TTC549 (cell line): Measurements from ENCODE around the gene UBD.

ENCODE experiments used
- FAIRE-seq: peaks from 2 replicates; lab custom pipeline; 2012; peaks lifted over from hg19 to GRCh38; lab: Jason Lieb, UNC

UBD gene

DNA sequence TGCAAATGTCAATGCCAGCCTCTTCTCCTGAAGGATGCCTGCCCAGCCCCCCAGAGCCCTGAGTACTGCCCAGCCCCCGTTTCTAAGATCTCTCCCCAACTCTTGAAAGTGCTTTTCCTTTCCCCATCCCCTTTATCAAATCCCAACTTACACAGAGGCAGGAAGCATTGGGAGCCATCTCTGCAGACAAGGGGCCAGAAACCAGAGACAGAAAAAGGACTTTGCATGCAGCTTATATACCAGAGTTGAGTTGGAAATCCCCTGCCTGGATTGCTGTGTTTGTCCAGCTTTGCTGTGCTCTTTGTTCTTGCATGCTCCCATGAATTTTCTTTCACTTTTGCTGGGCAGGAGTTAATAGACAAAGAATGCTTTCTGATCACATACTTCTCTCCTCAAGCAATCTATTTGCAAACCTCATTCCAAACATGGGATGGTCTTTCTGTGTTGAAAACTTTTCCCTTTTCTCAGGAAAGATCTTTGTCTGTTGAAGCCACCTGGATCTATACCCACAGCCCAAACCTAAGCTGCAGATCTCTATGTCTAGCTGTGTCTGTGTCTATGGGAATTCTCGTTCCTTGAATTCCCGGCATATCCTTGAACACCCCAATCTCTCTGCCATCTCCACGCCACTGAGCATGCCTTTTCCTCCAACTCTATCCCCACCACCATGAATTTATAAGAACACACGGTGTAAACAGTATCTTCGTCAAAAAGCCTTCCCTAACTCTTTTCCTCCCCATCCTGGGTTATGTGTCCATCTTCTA is at the start of gene UBD:
TSS of gene UBD (minus strand) at position 209 of the 764 bp plus-strand sequence. CDS start at position 178, 31 bp downstream.
- no peak for FAIRE-seq

DNA sequence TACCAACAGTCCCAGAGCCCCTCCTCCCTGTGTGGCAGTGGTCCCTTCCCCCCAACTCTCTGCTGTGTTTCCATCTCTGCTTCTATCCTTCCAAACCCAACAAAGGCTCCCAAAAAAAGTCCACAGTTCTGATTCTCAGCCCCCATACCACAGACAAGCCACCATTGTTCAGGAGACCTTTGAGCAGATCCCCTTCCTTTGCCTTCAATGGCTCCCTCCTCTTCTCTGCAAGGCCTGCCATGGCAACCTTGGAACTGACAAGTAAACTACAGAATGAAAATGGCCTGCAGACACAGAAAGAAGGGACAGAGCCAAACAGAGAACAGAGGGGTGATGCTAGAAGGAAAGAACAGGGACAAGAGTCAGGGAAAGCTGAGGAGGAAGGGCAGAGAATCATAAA is 48.6 kb upstream of the UBD start:
- no peak for FAIRE-seq

DNA sequence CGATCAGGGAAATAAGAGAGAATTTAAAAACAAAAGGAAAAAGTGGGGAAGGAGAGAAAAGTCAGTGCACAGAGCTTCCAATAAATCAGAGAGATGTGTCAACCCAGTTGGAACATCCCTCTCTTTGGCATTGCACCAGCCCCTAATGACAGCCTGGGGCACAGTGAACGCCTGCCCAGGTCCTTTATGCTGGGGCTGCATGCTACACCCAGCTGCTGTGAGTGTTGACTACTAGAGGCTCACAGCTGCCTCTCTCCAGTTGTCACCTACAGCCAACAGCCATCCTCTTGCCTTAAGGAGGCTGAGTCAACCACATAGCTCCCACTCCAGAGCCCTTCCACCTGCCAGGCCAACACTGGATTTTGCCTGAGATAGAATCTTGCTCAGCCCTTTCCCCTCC is 44.4 kb upstream of the UBD start:
- FAIRE-seq = no peak

DNA sequence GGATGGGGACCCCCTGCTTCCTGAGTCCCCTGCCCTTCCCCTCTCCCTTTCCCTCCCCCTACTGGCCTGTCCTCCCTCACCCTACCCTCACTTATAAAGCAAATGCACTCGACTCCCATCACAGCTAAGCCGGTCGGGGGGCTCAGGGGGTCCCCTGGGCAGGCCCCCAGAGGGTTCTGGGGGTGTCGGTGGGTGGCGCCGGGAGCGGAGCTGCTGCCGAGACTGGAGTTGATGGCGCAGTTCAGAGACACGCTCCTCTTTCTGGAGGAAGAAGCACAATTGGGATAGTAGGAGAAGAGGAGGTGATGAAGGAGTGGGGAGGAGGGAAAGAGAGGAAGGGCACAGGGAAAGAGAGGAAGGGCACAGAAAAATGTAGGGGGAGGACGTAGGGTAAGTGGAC is 43.9 kb upstream of the UBD start:
- no peak for FAIRE-seq

DNA sequence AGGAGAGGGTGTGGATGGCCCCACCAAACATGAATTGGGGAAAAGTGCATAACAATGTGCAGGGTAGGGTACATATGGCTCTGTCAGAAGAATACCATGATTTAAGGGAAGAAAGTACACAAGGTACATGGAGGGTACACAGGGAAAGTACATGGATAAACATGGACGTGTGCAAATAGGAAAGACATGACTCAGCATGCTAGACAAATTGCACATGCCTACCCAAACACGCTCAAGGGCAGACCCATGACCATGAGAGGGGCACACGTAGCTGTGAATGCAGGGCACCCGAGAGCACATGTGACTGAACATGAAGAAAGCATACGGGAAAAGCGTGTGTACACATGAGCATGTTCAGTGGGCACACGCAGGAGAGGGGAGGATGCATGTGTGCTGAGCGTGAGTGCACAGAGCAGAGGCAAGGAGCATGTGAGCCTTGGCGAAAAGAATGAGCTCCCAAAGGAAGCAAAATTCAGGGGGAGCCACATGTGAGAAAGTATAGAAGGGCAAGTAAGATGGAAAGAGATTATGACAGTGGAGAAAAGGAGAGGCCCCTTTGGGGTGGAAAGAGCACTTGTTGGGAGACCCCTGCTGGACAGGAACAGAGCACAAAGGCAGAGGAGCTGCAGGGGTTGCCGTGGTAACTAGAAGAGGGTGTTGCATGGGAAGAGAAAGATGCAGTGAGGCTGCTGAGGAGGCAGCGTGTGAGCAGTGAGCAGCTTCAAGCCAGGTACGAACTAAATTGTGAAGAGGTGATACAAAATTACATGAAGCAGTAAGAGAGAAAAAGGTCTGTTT is 43.2 kb upstream of the UBD start:
- no peak for FAIRE-seq

DNA sequence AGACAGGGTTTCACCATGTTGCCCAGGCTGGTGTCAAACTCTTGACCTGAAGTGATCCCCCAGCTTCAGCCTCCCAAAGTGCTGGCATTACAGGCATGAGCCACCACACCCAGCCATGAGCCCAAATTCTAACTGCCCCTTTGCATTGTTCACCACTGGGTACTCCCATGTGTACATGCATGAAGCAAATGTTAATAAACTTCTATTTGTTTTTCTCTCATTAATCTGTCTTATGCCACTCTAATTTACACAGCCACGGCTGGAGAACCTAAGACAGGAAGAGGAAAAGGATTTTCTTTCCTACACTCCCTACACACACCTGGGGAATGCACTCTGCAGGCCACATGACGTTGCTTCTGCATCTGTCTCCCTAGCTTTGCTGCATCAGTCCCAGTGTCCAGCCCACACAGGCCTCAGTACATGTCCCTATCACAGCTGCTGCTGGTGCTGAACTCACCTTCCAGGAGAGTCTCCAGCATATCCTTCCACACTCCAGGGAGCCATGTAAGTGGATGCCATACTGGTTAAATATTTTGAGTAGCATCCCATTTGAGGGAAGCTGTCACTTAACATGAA is 38.7 kb upstream of the UBD start:
- FAIRE-seq = no peak

DNA sequence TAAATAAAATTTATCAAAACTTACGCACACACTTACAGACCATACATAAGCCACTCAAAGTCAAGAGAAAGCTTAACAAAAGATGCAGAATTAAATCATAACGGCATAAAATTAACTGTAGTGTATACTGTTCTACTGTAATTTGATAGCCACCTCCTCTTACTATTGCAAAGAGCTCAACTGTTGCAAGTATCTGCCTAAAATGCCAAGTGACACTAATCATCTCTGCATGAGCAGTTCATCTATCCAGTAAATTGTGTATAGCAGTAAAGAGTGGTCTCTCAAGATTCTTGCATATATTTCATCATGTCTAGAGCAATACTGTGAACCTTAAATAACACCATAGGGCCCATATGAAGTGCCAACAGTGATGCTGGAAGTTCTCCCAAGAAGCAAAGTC is 37.7 kb upstream of the UBD start:
- FAIRE-seq = no peak

DNA sequence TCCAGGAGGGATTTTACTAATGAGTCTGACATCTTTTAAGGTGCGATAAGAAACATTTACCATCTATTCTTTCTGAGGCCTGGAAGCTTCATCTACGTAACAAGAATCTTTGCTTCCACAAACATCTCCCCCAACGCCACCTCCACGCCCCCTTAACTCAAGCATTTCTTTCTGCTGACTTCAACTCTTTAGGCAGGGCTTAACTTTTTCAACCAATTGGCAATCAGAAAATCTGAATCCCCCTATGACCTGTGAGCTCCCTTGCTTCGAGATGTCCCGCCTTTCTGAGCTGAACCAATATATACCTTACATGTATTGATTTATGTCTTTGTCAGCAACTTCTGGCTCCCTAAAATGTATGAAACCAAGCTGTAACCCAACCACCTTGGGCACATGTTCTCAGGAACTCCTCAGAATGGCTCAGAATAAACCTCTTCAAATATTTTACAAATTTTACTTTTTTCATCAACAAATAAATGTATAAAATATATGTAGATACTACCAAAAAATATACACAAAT is 36.9 kb upstream of the UBD start:
- no peak for FAIRE-seq

DNA sequence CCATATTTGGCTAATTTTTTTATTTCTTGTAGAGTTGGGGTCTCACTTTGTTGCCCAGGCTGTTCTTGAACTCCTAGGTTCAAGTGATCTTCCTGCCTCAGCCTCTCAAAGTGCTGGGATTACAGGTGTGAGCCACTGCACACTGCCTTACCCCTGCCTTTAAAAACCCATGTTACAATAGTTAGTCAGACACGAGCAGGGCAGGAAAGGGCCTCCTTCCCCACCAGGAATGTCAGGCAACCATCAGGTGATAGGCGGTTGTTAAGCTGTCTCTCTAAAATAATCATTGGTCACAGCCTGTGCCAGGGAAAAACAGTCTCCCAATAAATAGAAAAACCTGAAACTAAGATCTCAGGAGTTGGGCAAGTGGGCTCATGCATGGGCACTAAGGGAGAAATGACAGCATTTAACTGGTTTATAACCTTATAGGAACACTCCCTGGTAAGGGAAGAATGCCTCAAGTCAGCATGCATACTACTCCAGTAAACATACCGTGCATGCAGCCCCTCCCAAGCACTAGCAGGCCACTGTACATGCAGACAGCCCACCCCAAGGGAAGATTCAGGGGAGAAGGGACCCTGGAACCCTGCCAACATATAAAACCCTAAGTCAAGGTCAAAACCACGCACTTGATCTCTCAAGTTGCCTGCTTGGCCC is 33.8 kb upstream of the UBD start:
- no peak for FAIRE-seq

DNA sequence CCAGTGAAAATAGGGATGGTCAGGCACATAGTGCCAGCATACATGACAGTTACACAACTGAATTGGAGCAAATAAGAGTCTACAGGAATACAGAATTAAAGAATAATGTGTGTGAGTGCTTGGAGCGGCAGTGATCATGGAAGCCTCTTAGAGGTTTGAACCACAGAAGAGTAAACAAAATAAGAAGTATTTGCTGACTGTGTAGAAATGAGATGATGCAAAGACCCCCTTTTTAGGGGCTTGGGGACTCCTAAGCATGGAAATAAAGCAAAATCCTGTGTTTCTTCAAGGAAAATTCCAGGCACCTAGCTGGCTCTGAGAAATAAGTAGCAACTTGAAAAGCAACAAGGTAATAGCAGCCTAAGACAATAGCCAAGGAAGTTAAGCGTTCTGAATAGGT is 32.1 kb upstream of the UBD start:
- no peak for FAIRE-seq

DNA sequence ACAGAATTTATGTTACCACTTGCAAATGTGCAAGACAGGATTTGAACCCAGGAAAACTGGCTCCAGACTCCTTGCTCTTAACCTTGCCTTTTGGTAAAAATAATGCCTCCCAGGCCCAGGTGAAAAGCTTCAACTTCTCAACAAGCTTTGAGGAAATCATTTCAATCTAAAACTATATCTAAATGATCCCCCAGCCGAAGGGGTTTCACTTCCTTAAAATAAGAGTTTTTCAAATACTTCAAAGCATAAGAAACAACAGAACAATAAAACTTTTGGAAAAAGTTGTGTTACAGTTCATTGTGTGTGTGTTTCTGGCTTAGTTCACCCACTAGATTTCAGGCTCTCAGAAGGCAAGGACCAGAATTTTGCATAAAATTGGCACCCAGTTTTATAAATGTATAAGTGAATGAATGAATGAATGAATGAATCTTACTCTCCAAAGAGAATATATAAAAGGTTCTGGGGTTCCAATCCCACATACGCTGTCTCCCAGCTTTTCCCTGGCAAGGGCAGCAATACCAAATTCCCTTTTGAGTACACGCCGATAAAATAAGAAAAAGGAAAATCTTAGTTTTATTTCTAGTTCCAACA is 30.8 kb upstream of the UBD start:
- FAIRE-seq = no peak

DNA sequence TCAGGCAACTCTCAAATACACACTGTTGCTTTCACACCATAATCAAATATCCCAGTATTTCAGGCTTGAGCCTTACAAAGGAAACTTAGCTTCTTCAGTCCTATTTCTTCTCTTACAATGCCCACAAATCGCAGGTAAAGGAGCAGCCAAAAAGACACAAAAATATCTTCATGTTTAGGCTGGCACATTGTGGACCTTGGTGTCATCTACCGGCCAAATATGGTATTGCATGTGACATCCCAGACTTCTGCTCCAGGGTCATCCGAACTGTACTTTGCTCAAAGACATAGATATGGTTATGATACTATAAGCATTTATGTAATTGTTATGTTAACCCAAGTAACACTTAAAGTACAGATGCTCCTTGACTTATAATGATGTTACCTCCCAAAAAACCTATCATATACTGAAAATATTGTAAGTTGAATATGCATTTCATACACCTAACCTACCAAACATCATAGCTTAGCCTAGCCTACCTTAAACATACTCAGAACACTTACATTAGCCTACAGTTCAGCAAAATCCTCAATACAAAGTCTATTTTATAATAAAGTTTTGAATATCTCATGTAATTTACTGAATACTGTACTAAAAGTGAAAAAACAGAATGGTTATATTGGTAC is 30.0 kb upstream of the UBD start:
- FAIRE-seq = peak; percentile 45

DNA sequence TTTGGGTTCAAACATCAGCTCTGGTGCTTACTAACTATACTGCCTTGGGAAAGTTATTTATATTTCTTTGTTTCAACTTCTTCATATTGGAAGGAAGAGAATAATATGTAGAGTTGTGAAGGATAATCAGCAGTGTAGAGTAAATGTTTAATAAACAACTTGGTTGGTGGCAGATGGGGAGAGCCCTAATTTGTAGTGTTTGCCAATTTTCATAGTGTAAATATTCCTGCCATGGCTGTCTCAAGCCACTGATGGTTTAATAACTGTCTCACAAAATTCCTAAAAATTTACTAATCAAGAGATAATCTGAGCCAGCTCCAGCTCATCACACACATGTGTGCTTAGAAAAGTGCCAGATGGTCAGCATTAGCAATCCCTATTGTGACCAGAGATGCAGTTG is 25.3 kb upstream of the UBD start, which contains the start of gene OR2H2:
TSS of gene OR2H2 (plus strand) at position 301 of the 400 bp plus-strand sequence. CDS start 2,824 bp downstream, outside the sequence.
- FAIRE-seq = no peak

DNA sequence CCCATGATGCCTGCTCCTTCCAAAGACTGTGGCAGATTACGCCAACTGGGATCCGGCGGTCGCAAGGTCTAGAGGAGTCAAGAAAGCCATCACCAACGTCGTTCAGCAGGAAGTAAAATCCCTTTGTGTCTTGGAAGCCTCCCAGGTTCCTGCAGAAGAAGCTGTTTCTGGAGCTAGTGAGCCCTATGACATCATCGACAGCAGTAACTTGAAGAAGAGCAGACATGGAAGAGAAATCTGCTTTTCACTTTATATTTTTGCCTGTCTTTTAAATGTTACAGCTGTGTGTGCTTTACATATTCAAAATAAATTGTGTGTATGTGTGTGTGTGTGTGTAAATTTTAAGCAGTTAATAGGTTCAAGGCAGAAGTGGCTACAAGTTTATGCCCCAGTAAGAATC is 18.0 kb upstream of the UBD start:
- FAIRE-seq = no peak

DNA sequence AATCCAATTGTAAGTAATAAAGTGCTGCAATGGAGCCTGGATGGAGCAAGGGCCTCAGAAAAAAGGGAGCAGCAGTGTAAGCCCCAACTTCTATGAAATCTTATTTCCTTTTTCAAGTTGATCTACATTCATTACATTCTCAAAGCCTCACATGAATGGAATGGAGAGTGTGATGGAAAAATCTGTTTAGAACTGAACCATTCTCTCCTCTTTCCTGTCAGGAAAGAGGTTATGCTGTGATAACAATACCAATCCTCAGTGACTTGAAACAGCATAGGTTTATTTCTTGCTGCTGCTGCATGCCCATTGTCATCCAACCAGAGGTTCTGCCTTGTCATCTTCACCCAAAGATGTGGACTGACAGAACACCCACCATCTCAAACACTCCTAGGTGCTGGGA is 16.5 kb upstream of the UBD start:
- FAIRE-seq = no peak

DNA sequence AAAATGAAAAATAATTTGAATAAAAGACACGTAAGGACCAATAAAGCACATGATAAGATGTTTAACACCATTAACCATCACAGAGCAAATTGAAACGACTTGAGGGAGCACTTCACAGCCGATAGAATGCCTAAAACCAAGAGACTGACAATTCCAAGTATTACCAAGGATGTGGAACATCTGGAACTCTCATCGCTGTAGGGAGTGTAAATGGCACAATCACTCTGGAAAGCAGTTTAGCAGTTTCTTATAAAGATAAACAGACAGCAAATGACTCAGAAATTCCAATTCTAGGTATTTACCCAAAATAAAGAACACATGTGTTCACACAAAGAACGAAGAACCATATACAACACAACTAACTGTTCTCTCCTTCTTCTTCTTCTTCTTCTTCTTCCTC is 8.5 kb upstream of the UBD start:
- no peak for FAIRE-seq

DNA sequence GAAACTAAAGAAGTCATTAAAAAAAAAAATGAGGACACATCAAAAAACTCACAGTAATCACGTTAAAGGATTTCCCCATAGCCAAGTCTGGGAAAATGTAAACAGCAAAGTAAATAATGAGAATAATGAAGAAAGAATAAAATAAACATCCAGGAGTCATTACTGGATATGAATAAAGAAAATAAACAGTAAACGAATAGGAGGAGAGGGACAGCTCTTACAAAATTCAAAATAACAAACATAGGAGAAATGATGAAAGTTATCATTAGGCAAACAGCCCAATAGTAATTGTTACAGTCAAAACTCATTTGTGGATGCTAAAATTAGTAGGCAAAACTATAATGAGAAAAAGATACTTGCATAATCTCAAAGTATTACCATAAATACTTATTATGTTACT is 8.0 kb upstream of the UBD start:
- no peak for FAIRE-seq

DNA sequence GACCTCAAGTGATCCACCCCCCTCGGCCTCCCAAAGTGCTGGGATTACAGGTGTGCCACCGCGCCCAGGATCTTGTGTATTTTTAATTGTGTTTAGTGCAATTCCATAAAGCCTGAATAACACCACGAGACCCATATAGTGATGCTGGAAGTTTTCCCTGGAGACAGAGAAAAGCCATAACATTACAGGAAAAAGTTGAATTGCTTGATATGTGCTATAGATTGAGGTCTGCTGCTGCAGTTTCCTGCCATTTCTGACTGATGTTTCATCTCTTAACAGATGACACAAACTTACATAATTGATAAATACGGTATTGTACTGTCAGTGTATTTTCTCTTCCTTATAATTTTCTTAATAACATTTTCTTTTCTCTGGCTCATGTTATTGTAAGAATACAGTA is 7.3 kb upstream of the UBD start:
- FAIRE-seq = no peak

DNA sequence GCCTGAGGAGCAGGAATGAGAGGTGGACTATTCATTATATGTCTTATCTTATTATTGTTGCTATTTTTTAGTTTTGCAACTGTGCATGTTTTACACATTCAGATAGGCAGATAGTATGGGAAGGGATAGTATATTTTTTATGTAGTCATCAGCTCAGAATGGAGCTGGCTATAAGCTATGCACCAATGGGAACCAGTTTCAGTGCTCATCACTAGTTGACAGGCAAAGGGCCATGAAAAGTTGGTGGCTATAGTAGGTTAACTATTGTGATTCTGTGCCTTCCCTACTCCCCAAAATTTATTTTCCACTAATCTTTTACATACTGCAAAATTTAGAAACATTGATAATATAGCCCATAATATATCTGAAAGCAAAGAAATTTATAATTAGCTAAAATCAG is 5.3 kb upstream of the UBD start:
- FAIRE-seq = no peak

DNA sequence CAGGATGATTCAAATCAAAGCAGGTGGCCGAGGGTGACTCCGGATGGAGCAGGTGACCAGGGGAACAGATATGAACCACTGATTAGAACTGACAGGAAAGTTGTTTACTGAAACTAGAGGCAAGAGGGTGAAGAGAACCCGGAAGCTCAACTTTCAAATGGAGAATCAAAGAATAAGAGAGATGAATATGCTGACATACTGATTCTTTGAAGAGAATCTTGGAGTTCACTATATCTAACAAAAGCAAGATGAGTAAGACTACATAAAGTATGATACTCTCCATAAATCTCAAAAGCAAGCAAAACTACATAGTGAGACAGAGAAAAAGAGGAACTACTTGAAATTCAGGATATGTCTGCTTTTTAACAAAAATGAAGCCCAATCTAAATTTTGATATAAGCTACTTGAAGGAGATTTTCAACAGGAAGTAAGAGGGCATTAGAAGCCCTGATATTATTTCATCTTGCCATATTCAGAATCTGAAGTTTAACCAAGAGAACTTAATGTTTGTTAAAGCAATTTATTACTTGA is 4.0 kb upstream of the UBD start:
- FAIRE-seq = no peak

DNA sequence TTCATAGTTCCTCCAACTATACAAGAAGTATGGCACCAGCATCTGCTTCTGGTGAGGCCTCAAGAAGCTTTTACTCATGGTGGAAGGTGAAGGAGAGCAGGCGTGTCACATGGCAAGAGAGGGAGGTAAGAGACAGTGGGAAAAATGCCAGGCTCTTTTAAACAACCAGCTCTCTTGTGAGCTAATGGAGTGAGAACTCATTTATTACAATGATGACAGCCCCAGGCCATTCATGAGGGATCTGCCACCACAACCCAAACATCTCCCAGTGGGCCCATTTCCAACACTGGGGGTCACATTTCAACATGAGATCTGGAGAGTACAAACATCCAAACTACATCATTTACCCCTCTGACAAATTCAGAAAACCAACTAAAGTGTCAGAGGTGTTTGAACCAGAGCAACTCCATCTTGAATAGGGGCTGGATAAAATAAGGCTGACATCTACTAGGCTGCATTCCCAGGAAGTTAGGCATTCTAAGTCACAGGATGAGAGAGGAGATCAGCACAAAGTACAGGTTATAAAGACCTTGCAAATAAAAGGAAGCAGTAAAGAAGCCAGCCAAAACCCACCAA is 2.2 kb upstream of the UBD start:
- no peak for FAIRE-seq
